Activated CD4-positive, alpha-beta T cell treated with anti-CD3 and anti-CD28 coated beads for 4 hours (primary cell): ENCODE measurements around the gene SOX6.

ENCODE experiments used
- DNase-seq, 2 donors: peaks; one replicate each; pipeline ENCODE4 v3.0.0-alpha.2; 2020

The SOX6 gene

DNA sequence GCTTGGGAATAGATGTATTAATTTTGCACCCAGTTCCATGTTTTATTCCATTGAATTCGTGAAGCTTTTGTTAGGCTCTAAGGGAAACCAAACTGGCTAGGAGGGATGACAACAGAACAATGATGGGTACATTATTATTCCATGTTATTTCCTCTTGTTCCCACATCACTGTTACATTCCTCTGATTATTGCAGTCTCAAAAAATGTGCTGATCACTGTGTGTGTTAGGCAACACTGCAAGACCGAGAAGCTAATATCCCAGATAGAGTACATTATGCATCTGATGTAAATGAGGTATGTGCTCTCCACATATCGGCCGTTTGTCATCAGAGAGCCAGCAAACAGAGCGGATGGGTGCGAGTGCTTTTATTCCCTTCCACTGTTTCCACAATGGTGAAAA lies 327.9 kb downstream of the SOX6 start:
- no peak for DNase-seq

DNA sequence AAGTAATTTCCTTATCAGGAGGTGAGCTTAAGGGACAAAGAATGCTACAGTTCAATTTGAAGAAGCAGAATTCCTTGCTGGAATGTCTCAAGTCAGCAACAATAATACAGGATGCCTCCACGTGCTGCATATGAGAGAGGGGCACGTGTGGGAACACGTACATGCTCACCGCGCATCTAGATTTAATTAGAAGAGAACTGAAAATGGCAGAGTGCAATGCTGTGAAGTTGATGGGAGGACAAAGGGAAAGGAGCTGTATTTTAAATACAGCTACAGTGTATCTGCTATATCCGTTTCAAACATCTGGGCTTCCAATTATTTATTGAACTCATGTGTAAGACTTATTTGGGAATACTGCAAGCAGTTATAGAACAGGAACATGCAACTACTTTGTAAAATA lies 328.7 kb downstream of the SOX6 start:
- no peak for DNase-seq

DNA sequence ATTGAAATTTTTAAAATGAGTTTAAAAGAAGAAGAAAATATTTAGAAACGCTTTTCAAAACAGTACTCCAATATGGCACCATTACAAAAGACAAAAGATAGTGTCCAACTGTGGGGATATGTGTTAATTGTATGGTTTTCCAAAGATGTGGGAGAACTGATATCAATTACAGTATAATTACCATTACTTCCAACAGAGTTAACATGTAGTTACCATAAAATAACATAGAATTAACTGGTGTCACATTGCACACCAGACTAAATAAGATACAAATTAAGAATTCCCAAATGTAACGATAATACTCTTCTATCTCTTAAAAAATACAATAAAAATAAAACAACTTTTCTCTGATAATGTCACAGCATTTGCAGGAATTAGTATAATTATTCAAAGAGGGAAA lies 329.5 kb downstream of the SOX6 start:
- DNase-seq = no peak

DNA sequence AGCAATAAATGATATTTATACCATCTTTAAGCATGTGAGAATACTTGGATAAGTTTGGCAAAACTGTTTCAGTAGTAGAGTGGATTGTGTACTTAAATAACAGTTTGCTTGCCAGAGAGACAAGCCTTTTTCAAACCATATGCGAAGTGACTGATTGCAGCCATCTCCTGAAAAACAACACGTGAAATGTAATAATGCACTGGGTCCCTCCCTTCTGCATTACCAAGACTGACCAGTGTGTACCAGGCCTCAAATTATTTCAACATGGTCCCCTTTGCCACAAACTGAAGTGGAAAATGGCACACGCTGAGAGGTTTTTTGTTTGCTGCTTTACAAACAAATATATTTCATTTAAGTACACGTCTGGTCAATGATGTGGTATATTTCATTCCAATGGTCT lies 337.4 kb downstream of the SOX6 start:
- DNase-seq = no peak

DNA sequence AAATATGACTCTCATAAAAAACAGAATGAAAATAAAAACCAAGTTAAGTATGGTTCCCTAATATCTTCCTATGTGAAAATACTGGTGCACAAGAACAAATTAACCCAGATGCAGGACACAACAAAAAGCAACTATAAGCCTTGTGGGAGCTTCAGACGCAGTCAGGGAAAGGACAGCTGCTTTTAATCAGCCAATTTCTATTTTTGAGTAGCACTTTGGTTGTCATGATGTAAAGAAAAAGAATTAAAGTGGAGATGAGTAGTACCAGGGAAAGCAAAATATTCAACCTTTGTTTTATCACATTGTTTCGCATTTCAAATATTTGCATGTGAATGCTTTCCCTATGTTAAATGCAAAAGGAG lies 339.9 kb downstream of the SOX6 start:
- DNase-seq = no peak

DNA sequence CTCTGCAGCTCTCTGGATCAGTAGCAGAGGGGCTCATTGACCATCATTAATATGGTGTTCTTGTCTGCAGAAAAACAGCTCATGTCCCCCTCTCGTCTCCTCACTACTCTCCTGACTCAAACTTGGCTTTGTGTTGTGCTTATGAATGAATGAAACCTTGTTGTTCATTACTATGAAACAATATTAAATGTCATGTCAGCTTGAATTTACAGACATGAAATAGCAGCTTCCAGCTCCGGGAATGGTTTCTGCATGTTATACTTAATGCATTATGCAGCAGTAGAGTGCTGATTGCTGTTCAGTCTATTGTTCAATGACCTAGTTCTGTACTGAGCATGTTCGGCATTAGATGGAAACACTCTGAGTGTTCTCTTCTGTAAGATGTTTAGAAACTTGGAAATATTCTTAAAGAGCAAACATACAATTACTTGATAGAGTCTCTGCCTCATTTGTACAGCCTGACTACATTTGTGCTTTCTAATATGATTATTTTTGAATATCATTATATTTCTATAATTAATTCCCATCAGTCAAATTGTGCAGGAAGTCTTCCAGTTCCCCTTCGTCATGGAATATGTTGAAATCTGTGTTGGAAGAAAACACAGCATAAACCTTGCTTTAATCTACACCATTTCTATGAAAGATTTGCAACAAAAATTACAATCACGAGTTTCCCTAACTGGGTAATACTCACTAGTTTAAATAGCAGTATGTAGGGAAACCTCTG lies 340.4 kb downstream of the SOX6 start:
- DNase-seq = no peak

DNA sequence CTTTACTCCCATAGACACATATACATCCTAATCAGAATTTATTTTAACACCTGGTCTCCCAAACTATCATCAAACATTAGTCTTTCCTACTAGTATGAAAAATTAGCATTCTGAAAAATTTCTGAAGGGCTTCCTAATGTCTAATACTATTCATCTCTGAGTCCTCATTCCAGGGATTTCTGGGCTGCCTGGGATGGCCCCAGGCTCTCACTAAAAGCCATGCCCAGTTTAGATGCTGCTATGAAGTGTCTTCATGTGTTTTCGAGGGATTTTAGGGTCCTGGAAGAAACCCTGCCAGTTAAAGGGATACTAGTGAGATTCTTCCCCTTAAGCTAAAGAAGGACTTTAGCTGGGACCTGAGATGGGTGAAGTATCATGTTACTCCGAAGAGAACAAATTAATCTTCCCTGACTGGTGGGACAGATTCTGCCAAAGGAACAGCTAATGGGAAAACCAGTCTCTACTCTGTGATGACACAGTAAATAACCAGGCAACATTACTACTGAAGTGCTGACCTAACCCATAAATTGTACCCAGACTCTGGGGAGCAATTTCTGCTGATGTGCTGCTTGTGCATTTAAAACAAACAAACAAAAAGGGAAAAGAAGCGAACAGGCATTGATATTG lies 342.6 kb downstream of the SOX6 start:
- no peak for DNase-seq

DNA sequence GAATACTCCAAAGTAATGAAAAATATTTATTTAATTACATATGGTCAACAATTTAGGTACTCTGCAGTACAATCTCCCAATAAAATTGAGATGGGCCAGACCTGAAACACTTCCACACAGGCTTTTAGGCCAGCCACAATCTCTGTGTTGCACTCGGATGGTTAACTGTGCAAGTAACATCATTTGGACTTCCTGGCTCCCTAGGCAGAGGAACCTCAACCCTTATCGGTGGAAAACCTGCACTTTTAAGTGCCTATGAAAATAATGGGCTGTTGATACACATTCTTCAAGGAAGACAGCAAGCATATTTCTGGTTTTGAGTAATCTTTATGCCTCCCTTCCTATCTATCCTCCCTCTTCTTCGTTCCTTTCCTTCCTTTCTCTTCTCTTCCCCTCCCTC lies 343.1 kb downstream of the SOX6 start:
- DNase-seq = no peak

DNA sequence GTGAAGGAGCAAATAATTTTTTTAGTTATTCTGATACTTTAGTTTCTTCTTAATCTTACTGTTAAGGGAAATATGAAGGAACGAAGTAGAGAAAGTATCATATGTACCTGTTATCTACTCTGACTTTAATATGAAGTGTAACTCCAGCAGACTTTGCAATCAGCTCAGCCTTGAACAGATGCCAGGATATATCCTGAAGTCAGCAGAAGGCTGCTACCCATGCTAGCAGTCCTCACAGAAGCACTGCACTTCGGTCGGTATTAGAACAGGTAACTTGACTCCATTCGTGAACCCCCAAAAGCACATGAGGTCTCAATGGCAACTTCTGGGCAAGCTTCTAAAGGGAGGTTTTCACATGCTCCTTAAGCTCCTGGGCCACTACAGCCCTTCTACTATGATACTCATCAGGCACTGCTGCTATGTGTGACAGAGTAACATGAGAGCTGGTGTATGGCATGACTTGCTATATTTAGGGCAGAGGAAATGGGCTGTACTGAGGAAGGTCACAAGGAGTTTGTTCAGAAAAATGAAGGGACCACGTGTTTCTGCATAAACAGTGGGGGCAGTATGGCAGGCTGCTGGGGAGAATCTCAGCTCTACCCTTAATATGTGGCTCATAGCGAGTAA lies 344.1 kb downstream of the SOX6 start:
- DNase-seq = no peak

DNA sequence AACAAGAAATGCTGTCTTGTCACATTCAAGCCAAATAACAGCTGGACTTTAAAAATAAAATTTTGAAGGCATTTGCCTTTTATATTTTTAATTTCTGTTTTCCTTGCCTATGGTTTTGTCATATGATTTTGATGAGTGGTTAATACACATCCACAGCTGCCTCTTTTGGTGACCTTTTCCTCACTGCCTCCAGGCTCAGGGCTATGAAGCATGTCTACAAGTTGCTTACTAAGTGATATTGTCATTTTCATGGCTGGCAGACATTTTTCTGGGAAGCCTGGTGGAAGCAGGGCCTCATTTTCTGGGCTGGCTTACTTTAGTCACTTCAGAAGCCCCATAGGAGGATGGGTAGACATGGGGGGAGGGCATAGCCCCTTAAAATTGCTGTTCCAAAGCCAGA lies 344.9 kb downstream of the SOX6 start:
- no peak for DNase-seq

DNA sequence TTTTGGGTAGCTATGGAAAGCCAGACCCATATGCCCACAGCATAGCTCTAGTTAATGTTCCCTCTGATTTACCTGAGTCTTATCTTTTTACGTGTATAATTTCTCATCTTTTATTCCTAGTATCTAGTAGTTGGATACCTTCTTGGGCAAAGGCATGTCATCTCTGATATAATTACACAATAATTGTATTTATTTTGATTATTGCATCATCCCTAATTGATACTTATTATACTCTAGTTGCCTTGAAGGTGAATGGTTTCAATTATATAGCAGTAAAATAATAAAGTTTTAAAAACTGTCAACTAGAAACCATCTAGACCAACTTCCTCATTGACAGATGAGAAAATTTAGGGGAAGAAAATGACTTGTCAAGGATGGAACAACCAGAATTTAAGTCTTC lies 347.3 kb downstream of the SOX6 start:
- no peak for DNase-seq

DNA sequence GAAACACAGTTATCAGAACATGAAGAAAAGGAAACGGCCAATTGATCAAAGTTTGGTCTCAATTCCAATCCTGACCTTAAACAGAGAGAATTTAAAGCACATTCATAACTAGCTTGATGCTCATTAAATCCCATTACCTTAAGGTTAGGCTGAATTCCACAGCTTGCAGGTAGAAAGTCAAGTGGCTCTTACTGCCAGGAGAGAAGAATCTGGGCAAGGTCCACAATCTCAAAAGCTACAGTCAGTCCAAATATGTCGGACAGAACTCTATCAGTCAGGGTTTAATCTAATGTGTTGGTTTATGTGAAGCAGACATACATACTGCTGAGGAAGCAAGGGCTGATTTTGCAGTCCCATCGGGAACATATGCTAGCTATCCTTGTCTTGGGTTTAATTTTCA lies 348.8 kb downstream of the SOX6 start:
- DNase-seq = no peak

DNA sequence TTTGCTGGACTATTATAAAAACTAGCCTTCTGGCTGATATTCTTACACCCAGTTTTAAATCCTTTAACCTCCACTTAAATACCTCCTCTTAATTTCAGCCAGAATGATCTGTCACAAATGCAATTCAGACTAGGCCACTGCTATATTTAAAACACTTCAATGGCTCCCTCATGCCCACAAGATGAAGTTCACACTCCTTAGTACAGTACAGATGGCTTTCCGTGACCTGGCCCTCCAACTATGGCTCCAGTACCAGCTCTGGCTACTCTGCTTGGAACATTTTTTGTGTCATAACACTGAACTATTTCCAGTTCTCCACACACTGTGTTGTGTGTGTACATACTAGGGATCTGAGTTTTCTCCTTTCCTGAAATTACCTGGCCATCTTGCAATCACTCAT lies 353.4 kb downstream of the SOX6 start:
- DNase-seq = no peak

DNA sequence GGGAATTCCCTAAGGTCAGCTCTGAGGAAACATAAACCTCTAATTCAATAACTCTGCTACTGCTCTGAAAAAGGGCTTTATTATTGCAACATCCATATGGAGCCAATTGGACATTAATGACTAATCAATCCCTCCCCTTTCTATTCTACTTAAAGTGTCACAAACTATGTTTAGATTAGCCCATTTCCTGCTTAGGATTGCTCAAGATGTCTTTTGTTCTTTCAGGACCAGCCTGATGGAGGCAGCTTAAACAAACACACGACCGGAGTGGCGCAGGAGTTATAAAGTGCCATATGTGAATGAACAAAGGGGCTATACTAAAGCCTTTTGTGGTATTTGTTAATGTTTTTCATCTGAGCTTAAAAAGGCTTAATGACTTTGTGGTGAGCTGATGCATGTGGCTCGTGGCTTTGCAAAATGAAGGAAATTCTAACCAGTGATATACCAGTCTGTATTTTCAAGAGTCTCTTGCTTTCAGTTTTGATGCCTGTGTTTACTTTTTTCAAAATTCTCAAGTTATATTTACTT lies 354.4 kb downstream of the SOX6 start:
- DNase-seq = no peak

DNA sequence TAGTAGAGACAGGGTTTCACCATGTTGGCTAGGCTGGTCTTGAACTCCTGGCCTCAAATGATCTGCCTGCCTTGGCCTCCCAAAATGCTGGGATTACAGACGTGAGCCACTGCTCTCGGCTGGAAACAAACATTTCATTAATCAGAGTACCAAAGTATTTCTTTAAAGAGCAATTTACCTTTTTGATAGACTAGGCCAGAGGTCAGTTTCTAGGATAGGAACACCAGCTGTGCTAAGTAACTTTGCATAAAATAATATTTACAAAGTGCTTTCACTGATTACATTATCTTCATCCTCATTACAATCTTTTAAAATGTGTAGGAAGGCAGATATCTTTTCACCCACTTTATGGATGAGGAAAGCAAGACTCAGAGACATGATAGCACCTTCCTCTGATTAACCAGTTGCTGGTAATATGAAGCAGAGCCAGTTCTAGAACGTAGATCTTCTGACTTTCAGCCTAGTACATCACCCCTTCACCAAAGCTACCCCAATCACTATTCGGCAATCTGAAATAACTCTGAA lies 355.2 kb downstream of the SOX6 start:
- DNase-seq = no peak

DNA sequence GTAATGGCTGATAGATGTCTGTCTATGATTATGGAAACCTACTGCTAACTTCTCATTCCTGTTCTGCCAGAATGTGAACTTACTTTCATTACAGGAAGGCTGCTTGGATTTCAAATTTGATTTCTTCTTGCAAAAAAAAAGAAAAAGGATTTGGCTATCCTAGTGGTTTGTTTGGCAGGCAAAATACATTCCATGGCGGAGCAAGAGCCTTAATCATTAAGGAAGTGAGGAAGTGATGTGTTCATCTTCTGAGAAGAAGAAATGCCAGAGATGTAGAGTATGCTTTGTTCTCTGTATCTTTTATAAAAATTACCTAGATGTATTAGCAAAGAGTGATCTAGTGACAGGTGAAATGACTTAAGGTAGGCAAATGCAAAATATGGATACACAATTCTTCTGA lies 356.3 kb downstream of the SOX6 start:
- DNase-seq = no peak

DNA sequence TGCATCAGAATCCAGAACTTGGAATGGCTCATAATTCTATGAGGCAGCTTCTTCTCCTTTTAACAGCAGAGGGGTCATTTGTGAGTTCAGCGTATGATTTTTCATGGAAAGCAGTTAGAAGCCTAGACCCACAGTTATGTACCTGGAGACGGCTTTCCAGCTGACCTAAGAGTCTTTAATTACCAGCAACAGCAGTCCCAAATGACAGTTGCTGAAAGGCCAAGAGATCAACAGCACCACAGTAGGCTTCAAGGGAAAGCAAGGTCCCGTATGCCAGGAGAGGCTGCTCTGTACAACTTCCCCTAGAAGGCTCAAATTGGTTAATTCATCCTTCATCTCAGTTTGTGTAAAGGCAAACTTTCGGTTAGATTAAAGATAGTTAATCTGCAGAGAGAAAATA lies 363.0 kb downstream of the SOX6 start:
- DNase-seq = no peak

DNA sequence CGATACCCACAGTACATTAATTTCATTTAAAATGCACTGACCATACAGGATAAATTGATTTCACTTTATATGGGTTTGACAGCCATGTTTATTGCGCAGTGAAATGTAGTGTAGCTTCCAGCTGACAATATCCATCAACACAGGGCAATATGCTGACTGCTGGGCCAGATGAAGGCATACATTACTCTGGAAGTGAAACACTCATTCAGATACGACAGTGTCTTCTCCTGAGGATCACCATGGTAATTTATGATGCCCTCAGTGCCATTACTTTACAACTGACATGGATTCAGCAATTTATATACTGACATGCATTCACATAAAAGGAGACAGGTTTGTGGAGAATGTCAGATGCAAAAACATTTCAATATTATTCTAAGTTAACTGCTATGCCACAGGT lies 365.1 kb downstream of the SOX6 start:
- DNase-seq = no peak

DNA sequence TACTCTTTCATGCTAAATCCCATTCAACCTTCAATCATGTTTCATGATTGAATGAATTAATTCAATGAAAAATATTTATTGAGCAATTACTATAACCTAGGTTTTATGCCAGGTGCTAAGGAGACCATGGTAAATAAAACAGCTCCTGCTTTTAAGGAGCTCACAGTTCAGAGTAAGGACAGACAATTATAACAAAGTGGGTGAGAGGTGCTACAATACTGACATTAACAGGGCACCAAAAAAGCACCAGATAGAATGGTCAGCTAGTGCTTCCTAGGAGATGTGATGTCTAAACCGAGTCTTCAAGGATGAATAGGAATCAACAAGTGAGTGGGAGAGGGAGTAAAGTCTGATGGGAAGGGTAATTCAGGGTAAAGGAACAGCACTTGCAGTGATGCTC lies 366.7 kb downstream of the SOX6 start:
- DNase-seq = no peak

DNA sequence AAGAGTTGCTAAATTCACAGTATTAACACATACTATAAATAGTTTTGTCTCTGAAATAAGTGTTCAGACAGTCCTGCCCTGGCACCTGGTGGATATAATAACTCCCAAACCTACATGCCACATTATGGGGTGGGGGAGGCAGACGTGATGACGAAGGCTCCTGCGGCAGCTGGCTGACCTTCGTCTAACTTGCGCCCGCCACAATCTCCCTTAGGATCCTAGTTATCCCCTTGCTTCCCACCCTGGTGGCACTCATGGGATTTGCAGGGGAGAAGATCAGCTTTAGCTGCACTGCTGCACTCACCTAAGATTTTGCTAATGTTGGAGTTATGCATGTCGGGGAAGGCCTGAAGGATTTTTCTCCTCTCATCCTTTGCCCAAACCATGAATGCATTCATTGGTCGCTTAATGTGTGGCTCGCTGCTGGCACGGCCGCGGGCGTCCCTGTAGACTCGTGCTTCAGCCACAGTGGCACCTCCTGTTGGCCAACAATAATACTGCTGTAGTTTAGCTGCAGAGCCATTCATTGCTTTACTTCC lies 367.6 kb downstream of the SOX6 start:
- no peak for DNase-seq

DNA sequence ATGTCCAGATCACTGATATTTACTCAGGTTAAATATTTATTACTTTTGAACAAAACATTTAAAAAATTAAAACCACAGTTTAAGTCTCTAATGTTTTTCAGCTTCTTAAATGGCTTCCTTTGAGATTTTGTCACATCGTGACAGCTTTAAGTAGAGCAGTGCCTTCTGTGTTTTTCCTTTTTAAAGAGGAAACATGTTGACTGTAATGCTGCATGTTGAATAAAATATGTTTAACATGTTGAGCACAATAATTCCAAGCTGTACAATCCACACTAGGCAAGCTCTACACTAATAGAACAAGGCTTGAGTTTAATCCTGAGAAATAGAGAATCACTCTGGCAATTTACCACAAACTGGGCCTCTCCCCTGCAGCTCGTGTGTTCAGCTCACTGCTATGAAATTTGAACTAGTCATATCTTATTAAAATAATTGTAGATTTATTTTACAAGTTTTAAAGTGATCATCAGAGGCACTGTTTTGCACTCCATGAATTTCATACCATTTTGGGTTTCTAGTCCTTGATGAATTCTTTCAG lies 368.3 kb downstream of the SOX6 start:
- DNase-seq = no peak

DNA sequence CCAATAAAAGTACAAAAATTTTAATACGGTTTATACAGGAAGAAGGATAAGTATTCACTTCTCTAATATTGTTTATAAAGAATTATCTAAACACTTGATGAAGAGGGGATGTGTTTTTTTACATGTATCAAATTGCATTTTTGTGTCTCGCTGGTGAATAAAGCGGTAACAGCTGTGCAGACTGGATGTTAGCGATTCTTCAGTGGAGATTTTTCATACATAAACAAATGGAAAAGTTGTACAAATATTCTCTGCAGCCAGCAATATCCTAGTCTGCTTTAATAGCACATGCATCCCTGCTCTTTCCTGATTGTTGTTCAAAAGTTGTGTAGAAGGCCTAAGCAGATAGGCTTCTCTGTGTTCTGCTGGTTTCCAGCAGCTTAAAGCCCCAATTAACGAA lies 369.3 kb downstream of the SOX6 start:
- no peak for DNase-seq

DNA sequence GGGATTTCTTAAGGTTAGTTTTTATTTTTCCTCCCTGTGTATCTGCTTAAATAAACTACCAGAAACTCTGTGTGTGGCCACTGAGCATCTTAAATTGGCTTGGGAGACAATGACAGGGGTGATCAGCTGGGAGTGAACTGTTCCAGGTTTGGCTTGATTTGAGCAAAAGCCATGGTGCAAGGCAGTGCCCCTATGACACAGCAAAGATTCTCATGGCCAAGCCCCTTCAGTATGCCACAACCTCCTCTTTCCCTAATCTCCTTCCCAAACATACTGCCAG lies 370.5 kb downstream of the SOX6 start:
- DNase-seq = no peak
